GM15510 (cell line): ENCODE results near the gene TXNDC2.

Source experiments
- POLR2A ChIP-seq: IDR thresholded peaks from 3 replicates; pipeline ENCODE4 v1.6.1; 2011; ENCODE audit warnings: borderline replicate concordance; ENCODE audit not compliant: insufficient read length; ENCODE audit errors: extremely low read depth

The TXNDC2 gene

DNA sequence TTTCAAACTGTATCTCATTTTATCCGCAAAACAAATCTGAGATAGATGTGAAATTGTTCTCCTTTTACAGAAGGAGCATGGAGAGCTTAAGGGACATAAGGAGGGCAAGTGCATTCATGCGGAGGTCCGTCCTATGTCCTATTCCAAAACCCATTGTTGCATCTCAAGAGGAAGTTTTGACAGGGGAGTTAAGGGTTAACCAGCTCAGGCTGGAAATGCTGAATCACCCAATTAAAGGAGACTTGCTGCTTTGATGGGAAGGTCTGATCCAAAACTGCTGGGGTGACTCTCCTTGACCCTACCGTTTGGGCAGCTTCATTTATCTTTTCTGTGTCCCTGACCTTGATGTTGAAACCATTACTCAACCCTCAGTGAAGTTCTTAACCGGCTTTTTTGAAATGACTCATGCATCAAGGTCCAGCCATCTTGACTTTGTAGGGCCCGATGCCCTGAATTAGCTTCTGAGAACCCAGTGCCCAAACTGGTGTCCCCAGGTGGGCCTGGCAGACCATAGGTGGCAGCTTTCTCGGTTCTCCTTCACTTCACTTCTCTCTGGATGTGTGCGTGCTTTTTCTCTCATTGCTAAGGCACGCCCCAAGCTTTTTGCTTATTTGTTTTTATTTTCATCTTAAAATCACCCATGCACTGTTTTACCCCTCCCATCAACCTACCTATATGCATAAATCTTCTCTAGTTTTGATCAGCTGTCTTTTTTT lies 15.9 kb upstream of the TXNDC2 start:
- TF ChIP-seq POLR2A = no peak

DNA sequence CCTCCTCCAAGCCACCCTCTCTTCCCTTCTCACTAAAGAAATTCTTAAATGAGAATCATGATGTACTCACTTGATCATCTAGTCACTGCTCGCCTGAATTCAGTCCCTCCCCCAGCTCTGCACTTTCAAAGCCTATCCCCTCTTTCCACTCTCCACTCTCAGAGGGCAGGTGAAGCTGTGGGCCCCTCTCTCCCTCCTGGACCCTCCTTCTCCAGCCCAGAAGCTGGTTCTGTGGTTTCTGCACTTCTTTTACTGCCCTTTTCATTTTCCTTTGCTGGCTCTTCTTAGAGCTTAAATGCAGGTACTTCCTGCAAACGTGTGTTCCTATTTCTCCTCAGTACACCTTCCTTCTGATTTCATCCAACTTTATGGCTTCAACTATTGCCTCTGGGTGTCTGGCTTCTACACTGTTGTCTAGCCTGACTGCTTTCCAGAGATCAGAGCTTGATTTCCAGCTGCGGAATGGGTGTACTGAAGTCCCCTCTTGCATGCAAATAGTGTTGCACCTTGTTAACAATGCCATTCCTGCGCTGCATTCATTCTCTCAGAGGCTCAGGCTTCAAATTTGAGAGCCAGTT lies 15.3 kb upstream of the TXNDC2 start:
- TF ChIP-seq POLR2A = no peak

DNA sequence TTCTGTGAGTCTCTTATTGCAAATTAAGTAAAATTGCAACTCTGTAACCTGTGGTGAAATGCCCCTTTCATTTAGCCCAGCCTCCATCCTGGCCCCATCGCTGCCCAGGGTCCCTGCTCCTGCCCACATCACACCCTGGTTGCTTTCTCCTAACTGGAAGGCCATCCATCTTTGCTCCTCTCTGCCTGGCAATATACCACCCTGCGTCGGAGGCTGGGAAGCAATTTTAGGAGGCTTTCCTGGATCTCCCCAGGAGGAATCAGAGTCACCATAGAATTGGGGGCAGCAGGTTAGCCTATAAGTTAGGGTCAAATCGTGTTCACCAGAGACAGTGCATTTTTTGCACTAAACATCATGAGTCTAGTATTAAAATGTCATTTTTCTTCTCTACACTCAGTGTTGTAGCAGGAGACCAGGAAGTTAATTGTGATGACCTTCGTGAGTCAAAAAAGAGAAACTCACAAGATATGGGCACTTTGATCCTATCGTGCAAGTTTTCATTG lies 14.5 kb upstream of the TXNDC2 start:
- TF ChIP-seq POLR2A = no peak

DNA sequence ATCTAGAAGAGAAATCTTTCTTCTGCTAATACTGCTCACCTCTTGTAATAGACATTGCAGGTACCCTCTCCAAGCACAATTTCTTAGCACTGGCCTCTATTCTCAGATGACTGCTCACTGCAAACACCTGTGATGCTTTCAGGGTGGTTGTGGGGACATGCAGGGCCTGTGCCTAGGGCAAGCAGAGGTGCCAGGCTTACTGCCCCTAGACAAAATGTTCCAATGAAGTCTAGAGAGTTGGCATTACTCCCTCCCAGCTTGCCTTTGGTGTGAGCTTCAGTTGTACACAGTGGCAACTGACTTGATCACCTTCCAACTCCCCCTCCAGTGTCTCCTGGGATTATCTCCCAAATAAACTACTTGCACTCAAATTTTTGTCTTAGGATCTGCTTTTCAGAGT lies 12.9 kb upstream of the TXNDC2 start:
- TF ChIP-seq POLR2A = no peak

DNA sequence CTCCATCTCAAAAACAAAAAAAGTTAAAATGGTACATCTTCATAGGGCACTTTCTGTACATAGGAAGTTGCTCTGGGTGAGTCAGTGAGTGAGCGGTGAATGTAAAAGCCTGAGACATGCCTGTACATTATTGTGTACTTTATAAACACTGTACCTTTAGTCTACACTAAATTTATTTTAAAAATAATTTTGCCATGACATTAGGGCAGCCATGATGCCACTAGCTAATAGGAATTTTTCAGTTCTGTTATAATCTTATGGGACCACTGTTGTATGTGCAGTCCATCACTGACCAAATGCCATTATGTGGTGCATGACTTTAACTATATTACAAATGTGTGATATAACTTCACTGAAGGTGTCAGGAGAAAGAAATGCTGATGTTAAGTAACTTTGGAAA lies 11.0 kb upstream of the TXNDC2 start:
- TF ChIP-seq POLR2A = no peak

DNA sequence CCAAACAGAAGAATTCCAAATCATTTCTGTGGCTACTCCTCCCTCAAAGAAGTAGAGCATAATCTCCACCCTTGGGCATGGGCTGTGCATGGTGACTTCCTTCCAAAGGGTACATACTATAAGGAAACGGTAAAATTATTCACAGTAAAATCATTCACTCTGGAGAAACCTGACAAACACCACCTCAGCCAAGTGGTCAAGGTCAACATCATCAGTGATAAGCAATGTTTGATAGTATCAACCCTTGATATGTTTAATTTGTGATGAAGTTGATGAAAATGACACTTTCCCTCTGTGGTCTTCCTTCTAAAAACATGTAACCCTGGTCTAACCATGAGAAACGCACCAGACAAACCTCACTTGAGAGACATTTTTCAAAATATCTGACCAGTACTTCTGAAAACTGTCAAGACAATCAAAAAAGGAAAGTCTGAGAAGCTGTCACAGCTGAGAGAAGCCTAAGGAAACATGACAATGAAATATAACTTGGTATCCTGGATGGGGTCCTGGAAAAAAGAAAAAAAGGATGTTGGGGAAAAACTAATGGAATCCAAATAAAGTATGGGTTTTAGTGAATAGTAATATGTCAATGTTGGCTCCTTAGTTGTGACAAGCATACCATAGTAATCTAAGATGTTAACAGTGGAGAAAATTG lies 9.4 kb upstream of the TXNDC2 start:
- no peak for TF ChIP-seq POLR2A

DNA sequence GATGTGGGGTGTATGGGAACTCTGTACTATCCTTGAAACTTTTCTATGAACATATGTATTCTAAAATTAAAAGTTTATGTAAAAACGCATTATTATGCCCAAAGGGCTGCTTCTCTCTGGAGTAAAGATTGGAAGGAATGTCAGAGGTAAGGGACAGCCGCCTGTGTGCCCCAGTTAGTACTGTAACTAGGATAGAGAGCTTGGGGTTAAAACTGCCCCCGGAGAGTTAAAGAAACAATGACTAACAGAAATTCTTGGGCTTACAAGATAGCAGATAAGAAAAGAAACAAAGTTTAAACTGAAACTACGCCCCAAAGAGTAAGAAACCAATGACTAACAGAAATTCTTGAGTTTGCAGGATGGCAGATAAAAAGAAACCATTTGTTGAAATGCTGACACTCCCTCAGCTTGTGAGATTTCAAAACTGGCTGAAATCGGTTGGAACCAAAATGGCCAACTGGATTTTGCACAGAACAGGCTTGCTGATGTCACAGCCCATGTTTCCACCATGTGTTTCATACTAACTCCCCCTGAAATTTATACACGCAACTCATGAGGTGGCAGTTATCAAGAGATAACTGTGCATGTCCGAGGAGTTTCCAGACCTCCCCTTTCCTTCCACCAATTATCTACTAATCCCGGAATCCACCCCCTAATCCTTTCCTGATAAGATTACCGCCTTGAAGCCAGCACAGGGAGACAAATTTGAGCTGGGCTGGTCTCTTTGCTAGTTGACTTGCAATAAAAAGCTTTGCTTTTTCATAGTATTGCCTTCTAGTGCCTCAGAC lies 8.7 kb upstream of the TXNDC2 start:
- no peak for TF ChIP-seq POLR2A

DNA sequence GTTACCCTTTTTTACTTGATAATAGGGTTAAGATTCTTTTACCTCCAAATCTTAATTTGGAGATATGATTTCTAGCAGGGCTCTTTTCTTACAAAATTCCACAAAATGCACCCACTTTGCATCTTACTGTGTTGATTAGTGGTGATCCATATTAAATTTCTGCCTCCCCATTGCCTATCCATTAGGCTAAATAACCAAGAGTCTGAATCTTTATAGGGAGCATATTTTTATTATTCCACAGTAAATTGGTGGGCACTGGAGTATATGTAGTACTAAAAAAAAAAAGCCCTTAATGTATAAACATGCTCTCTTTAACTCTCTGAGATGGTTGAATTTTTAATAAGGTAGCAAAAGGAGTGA lies 8.1 kb upstream of the TXNDC2 start:
- TF ChIP-seq POLR2A = no peak

DNA sequence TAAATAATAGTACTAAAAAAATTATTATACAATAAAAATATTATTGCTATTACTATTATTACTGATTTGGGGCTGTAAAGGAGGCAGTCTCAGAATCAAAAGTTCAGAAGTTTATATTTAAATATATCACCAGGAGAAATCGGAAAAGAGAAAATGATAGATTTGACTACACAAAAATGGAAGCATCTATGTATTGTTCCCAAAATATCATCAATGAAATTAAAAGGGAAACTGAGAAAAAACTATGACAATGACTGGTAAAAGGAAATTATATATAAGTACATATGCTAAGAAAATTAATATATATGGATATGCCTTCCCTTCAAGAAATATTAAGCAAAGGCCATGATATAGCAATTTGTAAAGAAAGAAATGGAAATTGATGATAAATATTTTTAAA lies 7.7 kb upstream of the TXNDC2 start:
- no peak for TF ChIP-seq POLR2A

DNA sequence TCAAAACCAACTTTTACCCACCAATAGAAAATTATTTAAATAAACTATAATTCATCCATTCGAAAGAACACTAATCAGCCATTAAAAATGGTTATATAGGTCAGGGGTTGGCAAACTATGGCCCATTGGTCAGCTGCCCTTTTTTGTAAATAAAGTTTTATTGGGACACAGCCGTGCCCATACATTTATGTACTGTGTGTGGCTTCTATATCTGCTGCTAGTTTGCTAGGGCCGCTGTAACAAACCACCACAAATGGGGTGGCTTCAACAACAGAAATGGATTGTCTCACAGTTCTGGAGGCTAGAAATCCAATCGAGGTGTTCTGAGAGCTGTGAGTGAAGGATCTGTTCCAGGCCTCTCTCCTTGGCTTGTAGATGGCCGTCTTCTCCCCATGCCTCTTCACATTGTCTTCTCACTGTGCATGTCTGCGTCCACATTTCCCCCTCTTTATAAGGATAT lies 7.0 kb upstream of the TXNDC2 start:
- TF ChIP-seq POLR2A = no peak

DNA sequence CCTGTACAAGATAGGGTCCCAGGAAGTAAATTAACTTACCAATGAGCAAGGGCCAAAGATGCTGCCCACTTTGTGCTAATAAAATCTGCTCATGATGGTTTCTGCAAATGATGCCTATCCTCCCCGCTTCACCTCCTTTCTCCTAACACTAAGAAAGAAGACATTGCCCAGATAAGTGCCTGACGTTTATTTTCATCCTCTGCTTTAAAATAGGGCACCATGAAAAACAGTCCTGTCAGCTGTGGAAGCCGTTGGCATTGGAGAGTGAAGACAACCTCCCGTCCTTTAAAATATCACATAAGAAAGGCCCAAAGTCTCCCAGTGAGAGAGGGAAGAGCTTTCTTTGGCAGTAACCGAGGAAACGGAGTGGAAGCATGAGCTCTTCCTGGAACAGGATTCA lies 1.7 kb upstream of the TXNDC2 start:
- TF ChIP-seq POLR2A = no peak

DNA sequence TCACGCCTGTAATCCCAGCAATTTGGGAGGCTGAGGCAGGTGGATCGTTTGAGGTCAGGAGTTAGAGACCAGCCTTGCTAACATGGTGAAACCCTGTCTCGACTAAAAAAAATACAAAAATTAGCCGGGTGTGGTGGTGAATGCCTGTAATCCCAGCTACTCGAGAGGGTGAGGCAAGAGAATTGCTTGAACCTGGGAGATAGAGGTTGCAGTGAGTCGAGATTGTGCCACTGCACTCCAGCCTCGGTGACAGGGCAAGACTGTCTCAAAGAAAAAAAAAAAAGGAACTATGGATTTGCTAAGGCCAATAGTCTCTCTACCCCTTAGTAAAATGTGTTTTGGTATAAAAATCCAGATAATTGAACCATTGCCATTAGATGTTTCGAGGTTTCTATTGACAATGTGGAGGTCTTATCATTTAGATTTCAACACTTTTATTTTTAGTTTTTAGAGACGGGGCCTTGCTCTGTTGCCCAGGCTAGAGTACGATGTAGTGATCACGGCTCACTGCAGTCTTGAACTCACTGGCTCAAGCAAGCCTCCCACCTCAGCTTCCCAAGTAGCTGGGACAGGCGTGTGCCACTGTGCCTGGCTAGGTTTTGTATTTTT lies 1.1 kb upstream of the TXNDC2 start:
- no peak for TF ChIP-seq POLR2A

DNA sequence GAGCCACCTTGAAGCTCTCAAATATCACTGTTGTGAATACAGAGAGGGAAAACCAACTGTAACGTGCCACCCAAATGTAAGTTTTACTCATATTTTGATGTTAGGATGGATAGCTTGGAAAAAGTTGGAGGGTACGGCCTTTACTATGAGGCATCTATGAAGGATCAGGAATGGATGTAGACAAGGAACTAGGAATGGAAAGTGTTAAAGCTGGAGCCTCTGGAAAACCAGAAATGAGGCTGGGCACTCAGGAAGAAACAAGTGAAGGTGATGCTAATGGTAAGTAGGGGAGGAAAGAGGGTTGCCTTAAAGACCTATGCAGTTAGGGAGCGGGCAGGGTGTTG lies 204 bp downstream of the TXNDC2 start:
- TF ChIP-seq POLR2A = no peak

DNA sequence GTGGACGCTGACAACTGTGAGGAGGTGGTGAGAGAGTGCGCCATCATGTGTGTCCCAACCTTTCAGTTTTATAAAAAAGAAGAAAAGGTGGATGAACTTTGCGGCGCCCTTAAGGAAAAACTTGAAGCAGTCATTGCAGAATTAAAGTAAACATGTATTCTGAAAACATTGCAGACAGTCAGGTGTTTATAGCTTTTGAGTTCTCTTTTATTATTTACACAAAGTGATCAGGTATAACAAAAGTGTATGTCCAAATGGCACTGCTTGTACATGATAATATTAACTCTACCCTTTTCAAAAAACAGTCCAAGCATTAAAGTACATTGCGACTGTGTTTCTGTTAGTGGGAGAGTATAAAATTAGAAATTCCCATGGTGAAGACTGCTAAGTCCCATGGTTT lies 2.2 kb downstream of the TXNDC2 start:
- TF ChIP-seq POLR2A = no peak

DNA sequence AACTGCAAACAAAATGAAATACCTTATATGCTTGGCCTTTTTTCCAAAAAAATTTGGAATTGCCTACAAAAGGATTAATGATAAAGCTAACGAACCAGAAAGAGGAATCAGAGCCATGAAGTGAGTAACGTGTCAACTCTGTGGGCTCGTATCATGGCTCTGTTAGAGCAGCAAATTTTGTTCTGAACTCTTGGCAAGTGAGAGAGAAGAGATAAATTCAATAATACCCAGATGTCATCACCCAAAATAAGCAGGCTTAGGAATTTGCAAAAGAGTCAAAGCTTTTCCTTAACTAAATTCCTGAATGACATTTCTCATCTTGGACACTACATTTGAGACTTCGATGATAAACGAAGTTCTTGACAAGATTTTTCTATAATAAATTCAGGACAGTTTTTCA lies 4.4 kb downstream of the TXNDC2 start:
- TF ChIP-seq POLR2A = no peak

DNA sequence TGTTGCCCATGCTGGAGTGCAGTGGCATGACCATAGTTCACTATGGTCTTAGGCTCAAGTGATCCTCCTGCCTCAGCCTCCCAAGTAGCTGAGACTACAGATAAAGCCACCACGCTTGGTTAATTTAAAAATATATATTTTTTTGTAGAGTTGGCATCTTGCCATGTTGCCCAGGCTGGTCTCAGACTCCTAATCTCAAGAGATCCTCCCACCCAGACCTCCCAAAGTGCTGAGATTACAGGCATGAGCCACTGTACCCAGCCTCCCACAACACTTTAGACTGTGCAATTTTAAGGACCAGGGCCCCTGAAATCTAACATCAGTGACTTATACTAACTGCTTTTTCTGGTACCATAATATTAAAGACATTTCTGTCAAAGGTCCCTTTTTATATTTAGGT lies 5.2 kb downstream of the TXNDC2 start:
- no peak for TF ChIP-seq POLR2A
